Endothelial cell of umbilical vein (primary cell): ENCODE data around the gene CNTN5.

Source experiments
- CTCF ChIP-seq, 2 donors: IDR thresholded peaks; 1 replicate in 1 of 2; 2 replicates in 1 of 2; pipeline ENCODE4 v1.5.1; 2011; ENCODE audit warnings: low read length in 2 of 2, mild to moderate bottlenecking in 2 of 2, moderate library complexity in 2 of 2, control low read depth in 1 of 2, inconsistent platforms in 1 of 2, low read depth in 1 of 2; ENCODE audit not compliant: insufficient read depth in 1 of 2; ENCODE audit errors: extremely low read depth in 1 of 2
- JUN ChIP-seq: IDR thresholded peaks from 2 replicates; pipeline ENCODE4 v1.6.1; 2011; ENCODE audit warnings: borderline replicate concordance, low read depth; ENCODE audit not compliant: insufficient read length, insufficient read depth
- POLR2A ChIP-seq: IDR thresholded peaks from 2 replicates; pipeline ENCODE4 v1.6.1; 2012; ENCODE audit warnings: low read depth, mild to moderate bottlenecking, control low read depth, low read length

- TF ChIP-seq POLR2A (no peak), CTCF (IDR thresholded peaks at IDR 0.05; ENCODE audit: extremely low read depth in 1 of 2, insufficient read depth in 1 of 2, low read depth in 1 of 2, low read length in 2 of 2) (no peak), JUN (no peak)
Observed at GRCh38 chr11:100273066-100273815, 1252.5 kb downstream of the CNTN5 start.
